ENCODE results near the gene JMJD8.

The JMJD8 gene

GRCh38 chr16:676913-677312 lies 7.2 kb downstream of the JMJD8 start:
- peaks cover 12 to 29% (median 17%) of the 10 kb centered on the region in 11 experiments for H3K27me3 ChIP-seq
- peaks cover 47 to 90% (median 73%) of the 10 kb centered on the region in 11 experiments; a peak in 21 of 22 replicates for H4K20me1 ChIP-seq
- H3K27ac ChIP-seq: no peak overlapping the region
- H3K4me1 ChIP-seq: peaks cover 13 to 35% (median 29%) of the 10 kb centered on the region in 10 experiments
- H3K36me3 ChIP-seq: peaks cover 31 to 38% (median 34%) of the 10 kb centered on the region in 11 experiments
- no peaks in the 10 kb centered on the region for H3K9me3 ChIP-seq (replicated peaks in 1 of 11)
- H3K9ac ChIP-seq: no peak overlapping the region
- TF ChIP-seq Cebpa-rat (IDR thresholded peaks at IDR 0.05): no peak
- no peak overlapping the region for H3K4me3 ChIP-seq
- no peak overlapping the region for H3K4me2 ChIP-seq

- no peak overlapping the region for H3K9ac ChIP-seq
- H3K4me1 ChIP-seq: peaks cover 9 to 32% (median 25%) of the 10 kb centered on the region in 10 experiments
- H3K27me3 ChIP-seq: peaks cover 12 to 29% (median 17%) of the 10 kb centered on the region in 11 experiments
- H3K36me3 ChIP-seq: peaks cover 29 to 37% (median 33%) of the 10 kb centered on the region in 11 experiments
- H3K9me3 ChIP-seq (replicated peaks in 1 of 11): no peaks in the 10 kb centered on the region
- peaks cover 43 to 89% (median 71%) of the 10 kb centered on the region in 11 experiments; a peak in 21 of 22 replicates for H4K20me1 ChIP-seq
- no peak overlapping the region for H3K4me2 ChIP-seq
- H3K4me3 ChIP-seq: no peak overlapping the region
- no peak overlapping the region for H3K27ac ChIP-seq
- no peak for TF ChIP-seq Cebpa-rat (IDR thresholded peaks at IDR 0.05)
Measured at GRCh38 chr16:676565-676902, 7.6 kb downstream of the JMJD8 start.

DNA sequence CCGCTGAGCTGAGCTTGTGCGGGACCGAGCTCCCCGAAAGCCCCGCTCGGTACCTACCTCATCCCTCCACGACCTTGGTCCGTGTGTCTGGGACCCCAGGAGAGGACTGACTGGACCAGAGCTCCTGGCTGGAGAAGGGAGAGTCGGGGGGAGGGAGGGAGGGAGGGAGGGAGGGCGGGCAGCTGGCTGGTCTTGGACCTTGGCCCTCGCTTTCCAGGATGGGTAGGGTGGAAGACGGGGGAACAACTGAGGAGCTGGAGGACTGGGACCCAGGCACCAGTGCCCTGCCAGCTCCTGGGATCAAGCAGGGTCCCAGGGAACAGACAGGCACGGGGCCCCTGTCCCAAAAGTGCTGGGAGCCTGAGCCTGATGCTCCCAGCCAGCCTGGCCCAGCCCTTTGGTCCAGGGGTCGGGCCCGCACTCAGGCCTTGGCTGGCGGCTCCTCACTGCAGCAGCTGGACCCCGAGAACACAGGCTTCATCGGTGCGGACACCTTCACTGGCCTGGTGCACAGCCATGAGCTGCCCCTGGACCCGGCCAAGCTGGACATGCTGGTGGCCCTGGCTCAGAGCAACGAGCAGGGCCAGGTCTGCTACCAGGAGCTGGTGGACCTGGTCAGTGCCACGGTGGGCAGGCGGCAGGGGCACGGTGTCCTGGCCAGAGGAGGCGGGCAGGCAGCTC lies 8.1 kb downstream of the JMJD8 start:
- Histone ChIP-seq H3K4me3 (no peak overlapping the region), H3K9ac (no peak overlapping the region), H3K36me3 (peaks cover 32 to 38% (median 35%) of the 10 kb centered on the region in 11 experiments), H3K27me3 (peaks cover 12 to 29% (median 17%) of the 10 kb centered on the region in 11 experiments), H3K9me3 (replicated peaks in 1 of 11) (no peaks in the 10 kb centered on the region), H3K27ac (no peak overlapping the region), H3K4me2 (no peak overlapping the region), H4K20me1 (peaks cover 38 to 89% (median 70%) of the 10 kb centered on the region in 11 experiments; a peak in 21 of 22 replicates), H3K4me1 (peaks cover 4 to 26% (median 20%) of the 10 kb centered on the region in 10 experiments)
- no peak for TF ChIP-seq Cebpa-rat (IDR thresholded peaks at IDR 0.05)

DNA sequence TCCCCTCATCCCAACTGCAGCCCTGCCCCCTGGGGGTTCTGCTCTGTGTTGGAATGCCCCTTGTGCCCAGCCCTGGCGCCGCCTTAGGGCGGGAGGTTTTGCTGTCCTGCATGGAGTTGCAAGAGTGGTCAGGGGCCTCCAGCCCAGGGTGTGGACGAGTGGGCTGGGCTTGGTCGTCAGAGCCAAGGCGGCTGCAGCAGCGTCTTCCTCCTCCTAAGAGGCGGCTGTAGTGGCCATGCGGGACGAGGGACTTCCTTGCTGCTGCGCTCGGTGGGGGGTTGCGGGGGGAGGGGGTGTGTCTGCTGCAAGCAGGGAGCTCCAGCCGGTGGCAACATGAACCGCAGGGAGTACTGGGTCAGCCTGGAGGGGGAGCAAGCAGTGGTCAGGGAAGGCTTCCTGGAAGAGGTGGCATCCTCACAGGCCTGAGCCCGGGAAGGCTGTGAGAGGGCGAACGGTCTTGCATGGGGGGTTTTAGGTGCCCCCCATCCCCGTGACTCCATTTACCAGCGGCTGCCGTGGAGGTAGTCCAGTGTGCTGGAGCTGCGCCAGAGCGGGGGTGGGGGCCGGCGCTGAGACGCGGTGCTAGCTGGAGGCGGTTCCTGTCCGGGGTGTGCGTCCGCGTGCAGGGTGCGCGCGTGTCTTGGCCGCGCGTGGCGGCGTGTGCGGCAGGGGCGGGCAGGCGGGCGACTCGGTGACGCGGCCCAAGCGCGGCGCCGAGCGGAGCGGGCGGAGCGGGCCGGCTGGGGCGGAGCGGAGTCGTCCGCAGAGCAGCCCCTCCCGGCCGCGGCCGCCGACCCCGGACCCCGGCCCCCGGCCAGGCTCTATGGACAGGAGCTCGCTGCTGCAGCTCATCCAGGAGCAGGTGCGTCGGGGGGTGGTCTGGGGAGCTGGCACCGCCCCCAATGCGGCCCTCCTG lies 8.9 kb downstream of the JMJD8 start, which contains the start of gene RHBDL1:
Gene RHBDL1, plus strand, starts transcription at position 704 of the 916 bp plus-strand sequence. Its CDS starts 120 bp downstream, at position 824.
- H3K27ac ChIP-seq: no peak within 1 kb of the TSS
- peaks cover 40 to 46% (median 43%) of the 10 kb centered on the region in 11 experiments for H3K36me3 ChIP-seq
- H3K4me2 ChIP-seq: peak within 1 kb of the TSS in 8 of 11 experiments; percentile 15 to 48 (median 36); a peak in 14 of 22 replicates
- H3K9ac ChIP-seq: peak within 1 kb of the TSS in 2 of 11 experiments; percentile 8 to 17; a peak in 2 of 22 replicates
- peaks cover 12 to 29% (median 17%) of the 10 kb centered on the region in 11 experiments for H3K27me3 ChIP-seq
- TF ChIP-seq Cebpa-rat (IDR thresholded peaks at IDR 0.05): no peak
- H3K9me3 ChIP-seq (replicated peaks in 1 of 11): no peaks in the 10 kb centered on the region
- H4K20me1 ChIP-seq: peaks cover 34 to 89% (median 72%) of the 10 kb centered on the region in 11 experiments; a peak in 21 of 22 replicates
- H3K4me3 ChIP-seq: no peak within 1 kb of the TSS
- peaks cover 0 to 27% (median 18%) of the 10 kb centered on the region in 10 experiments; a peak in 16 of 20 replicates for H3K4me1 ChIP-seq

DNA sequence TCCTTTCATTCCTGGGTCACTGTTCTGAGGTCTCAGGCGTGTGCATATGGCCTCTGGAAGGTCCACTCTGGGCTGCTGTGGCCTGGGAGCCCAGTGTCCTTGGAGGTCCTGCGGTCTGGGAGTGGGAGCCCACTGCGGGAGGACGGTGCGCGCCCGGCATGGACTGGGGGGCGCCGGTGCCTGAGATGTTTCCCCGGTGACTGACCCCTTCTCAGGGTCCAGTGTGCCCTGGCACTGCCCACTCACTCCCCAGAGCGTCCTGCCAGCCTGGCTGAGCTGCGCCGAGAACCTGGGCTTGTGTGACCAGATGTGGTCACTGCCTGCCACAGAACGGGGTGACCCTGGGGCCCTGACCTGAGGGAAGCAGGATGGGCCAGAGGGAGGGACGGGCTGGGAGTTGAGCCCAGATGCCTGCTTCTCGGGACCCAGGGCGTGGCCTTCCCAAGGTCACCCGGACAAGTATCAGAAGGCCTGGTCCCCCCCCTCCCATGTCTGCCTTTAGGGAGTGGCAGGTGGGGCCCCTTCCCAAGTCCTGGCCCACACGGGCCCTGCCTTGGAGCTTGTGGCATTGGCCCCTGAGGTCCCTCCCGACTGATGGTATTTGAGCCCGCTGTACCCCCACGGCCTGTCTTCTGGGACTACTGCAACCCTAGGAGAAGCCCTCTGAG lies 9.8 kb downstream of the JMJD8 start:
- H3K4me3 ChIP-seq: no peak overlapping the region
- no peak overlapping the region for H3K27ac ChIP-seq
- H3K4me1 ChIP-seq: peaks cover 5 to 34% (median 23%) of the 10 kb centered on the region in 10 experiments; a peak in 19 of 20 replicates
- H3K9ac ChIP-seq: peak overlapping the region in 2 of 11 experiments; percentile 8 to 17; a peak in 2 of 22 replicates
- H3K36me3 ChIP-seq: peaks cover 48 to 55% (median 51%) of the 10 kb centered on the region in 11 experiments
- peaks cover 34 to 97% (median 81%) of the 10 kb centered on the region in 11 experiments; a peak in 21 of 22 replicates for H4K20me1 ChIP-seq
- H3K9me3 ChIP-seq (replicated peaks in 1 of 11): no peaks in the 10 kb centered on the region
- H3K27me3 ChIP-seq: peaks cover 12 to 29% (median 17%) of the 10 kb centered on the region in 11 experiments
- no peak for TF ChIP-seq Cebpa-rat (IDR thresholded peaks at IDR 0.05)
- peak overlapping the region in 7 of 11 experiments; percentile 21 to 48 (median 38); a peak in 9 of 22 replicates for H3K4me2 ChIP-seq

DNA sequence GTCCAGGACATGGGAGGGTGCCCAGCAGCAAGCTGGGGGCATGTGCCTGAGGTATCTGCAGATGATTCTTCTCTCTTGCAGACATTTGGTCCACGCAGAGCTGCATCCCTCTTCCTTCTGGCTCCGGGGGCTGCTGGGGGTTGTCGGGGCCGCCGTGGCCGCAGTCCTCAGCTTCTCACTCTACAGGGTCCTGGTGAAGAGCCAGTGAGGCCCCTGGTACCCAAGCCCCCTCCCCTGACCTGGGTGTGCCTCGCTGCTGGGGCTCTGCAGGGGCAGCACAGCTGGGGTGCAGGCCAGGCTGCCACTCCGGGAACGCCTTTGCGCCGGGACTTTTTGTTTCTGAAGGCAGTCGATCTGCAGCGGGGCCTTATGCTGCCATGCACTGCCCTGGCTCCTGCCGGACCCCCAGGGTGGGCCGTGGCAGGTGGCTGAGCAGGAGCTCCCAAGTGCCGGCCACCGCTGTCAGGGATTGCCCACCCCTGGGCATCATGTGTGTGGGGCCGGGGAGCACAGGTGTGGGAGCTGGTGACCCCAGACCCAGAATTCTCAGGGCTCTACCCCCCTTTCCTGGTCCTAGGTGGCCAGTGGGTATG lies 10.6 kb downstream of the JMJD8 start:
- Histone ChIP-seq H4K20me1 (peaks cover 34 to 99% (median 84%) of the 10 kb centered on the region in 11 experiments; a peak in 21 of 22 replicates), H3K4me1 (peaks cover 11 to 32% (median 23%) of the 10 kb centered on the region in 10 experiments), H3K27me3 (peaks cover 12 to 29% (median 17%) of the 10 kb centered on the region in 11 experiments), H3K27ac (no peak overlapping the region), H3K36me3 (peaks cover 49 to 59% (median 52%) of the 10 kb centered on the region in 11 experiments), H3K9ac (no peak overlapping the region), H3K4me2 (no peak overlapping the region), H3K9me3 (replicated peaks in 1 of 11) (no peaks in the 10 kb centered on the region), H3K4me3 (no peak overlapping the region)
- no peak for TF ChIP-seq Cebpa-rat (IDR thresholded peaks at IDR 0.05)

- Histone ChIP-seq H3K4me1 (peaks cover 11 to 32% (median 22%) of the 10 kb centered on the region in 10 experiments), H3K4me3 (no peak overlapping the region), H3K9ac (no peak overlapping the region), H3K4me2 (no peak overlapping the region), H4K20me1 (peaks cover 34 to 95% (median 82%) of the 10 kb centered on the region in 11 experiments; a peak in 21 of 22 replicates), H3K27ac (no peak overlapping the region), H3K36me3 (peaks cover 49 to 59% (median 52%) of the 10 kb centered on the region in 11 experiments), H3K9me3 (replicated peaks in 1 of 11) (no peaks in the 10 kb centered on the region), H3K27me3 (peaks cover 12 to 29% (median 17%) of the 10 kb centered on the region in 11 experiments)
- TF ChIP-seq Cebpa-rat (IDR thresholded peaks at IDR 0.05): no peak
Measured at GRCh38 chr16:672851-673250, 11.3 kb downstream of the JMJD8 start.

- peaks cover 49 to 59% (median 52%) of the 10 kb centered on the region in 11 experiments for H3K36me3 ChIP-seq
- H3K27me3 ChIP-seq: peaks cover 12 to 29% (median 17%) of the 10 kb centered on the region in 11 experiments
Measured at GRCh38 chr16:672371-672770, 11.8 kb downstream of the JMJD8 start.

More at GRCh38 chr16:672371-672770, 11.8 kb downstream of the JMJD8 start:
- Histone ChIP-seq H3K4me2 (no peak overlapping the region), H3K9me3 (replicated peaks in 1 of 11) (no peaks in the 10 kb centered on the region), H4K20me1 (peaks cover 34 to 90% (median 82%) of the 10 kb centered on the region in 11 experiments; a peak in 21 of 22 replicates), H3K4me3 (no peak overlapping the region), H3K4me1 (peaks cover 14 to 35% (median 26%) of the 10 kb centered on the region in 10 experiments), H3K9ac (no peak overlapping the region), H3K27ac (no peak overlapping the region)
- no peak for TF ChIP-seq Cebpa-rat (IDR thresholded peaks at IDR 0.05)
